ENCODE results near the gene ASB10.

The ASB10 gene

GRCh38 chr7:151139071-151139790 is 47.8 kb downstream of the ASB10 start:
- intact Hi-C loops (cut with DNase I) = no loop called here
- DNase-seq = peak in 4 of 10 donors; percentile 5 to 81 (median 74)

- intact Hi-C loops (cut with DNase I) = no loop called here
- peak in 3 of 10 donors; percentile 4 to 59 (median 54) for DNase-seq
Measured at GRCh38 chr7:151138153-151138851, 48.7 kb downstream of the ASB10 start.

DNA sequence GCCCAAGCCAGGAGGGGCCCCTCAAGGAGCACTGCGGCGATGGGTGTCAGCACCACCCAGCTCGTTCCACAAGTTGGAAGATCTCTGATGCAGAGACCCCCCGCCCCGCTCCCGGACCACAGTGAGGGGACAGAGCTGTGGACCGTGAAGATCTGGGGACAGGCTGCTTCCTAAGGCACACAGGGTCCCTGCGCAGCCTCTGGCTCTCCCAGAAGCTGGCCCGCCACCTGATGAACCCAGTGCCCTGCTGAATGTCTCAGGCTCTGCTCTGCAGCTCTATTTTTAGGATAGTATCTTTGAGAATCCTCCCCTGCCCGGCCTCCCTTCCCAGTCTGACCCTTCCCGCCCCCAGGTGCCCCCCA is 49.3 kb downstream of the ASB10 start:
- intact Hi-C loops (cut with DNase I) = no loop called here
- DNase-seq = peak in 3 of 10 donors; percentile 1 to 56 (median 47)

- intact Hi-C loops (cut with DNase I) = no loop called here
- peak in 6 of 10 donors; percentile 1 to 72 (median 24) for DNase-seq
Measured at GRCh38 chr7:151137076-151137675, 49.9 kb downstream of the ASB10 start.

- peak in 2 of 10 donors; percentile 31 to 72 for DNase-seq
- intact Hi-C loops (cut with DNase I) = no loop called here
Measured at GRCh38 chr7:151135866-151136843, 50.9 kb downstream of the ASB10 start.

GRCh38 chr7:151135525-151135845 is 51.6 kb downstream of the ASB10 start:
- DNase-seq = peak in 3 of 10 donors; percentile 4 to 69 (median 47)
- intact Hi-C loops (cut with DNase I) = no loop called here

GRCh38 chr7:151134743-151135524 is 52.1 kb downstream of the ASB10 start:
- peak in 3 of 10 donors; percentile 33 to 76 (median 62) for DNase-seq
- intact Hi-C loops (cut with DNase I) = no loop called here

- intact Hi-C loops (cut with DNase I) = no loop called here
- DNase-seq = peak in 4 of 10 donors; percentile 5 to 62 (median 59)
Measured at GRCh38 chr7:151133986-151134742, 52.9 kb downstream of the ASB10 start.

GRCh38 chr7:151133266-151133985 is 53.6 kb downstream of the ASB10 start:
- peak in 4 of 10 donors; percentile 2 to 57 (median 36) for DNase-seq
- intact Hi-C loops (cut with DNase I) = no loop called here

DNA sequence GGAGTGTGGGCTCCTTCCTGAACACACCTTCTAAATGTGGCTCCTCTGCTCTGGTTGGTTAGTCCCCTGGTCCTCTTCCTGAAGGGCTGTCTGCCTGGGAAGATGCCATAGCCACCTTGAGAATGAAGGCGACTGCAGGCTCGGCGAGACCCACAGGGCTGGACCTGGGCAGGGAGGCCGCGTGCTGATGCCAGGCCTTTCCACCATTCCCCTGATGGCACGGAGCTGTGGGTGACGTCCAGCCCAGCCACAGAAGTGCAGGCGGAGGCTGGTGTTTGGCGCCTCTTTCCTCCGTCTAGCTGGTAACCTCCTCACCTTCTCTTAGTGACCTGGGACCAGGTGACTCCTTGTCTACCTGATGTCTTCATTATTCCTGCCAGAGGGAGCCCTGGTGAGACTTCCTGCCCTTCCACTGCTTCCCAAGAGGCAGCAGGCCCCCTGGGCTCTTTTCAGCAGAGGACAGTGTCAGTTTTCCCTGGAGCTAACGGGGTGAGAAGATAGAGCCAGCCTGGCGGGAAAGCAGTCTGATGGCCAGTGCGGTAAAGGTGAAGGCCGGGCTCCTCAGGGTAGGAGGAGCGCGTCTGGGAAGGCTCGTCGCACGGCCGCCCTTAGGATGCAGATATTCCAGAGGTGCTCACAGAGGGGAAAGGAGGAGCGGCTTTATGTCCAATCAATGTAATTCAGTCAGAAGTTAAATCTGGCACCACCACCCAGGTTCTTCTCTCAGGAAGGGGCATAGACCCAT is 54.4 kb downstream of the ASB10 start:
- intact Hi-C loops (cut with DNase I) = no loop called here
- peak in 5 of 10 donors; percentile 5 to 81 (median 38) for DNase-seq

GRCh38 chr7:151131592-151132293 is 55.3 kb downstream of the ASB10 start:
- intact Hi-C loops (cut with DNase I) = no loop called here
- peak; percentile 37 to 97 (median 66) for DNase-seq

DNA sequence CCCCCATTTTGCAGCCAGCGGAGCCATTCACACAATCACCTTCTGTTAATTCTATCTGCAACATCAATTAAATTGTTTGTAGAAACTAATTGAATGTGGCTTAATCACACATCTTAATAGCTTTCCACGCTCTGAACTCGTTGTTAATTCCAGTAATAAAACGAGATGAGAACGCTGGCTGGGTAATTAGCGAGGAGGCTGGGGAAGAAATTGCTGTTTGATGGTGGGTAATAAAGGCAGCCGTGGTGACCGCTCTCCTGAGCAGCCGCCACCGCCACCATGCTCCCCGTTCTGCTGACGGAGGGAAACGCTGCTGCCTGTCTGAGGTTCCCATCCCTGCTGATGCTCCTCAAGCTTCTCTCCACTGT is 55.8 kb downstream of the ASB10 start:
- intact Hi-C loops (cut with DNase I) = no loop called here
- peak in 1 of 10 donors; percentile 9 for DNase-seq

GRCh38 chr7:151130741-151131157 is 56.3 kb downstream of the ASB10 start:
- DNase-seq = peak in 2 of 10 donors; percentile 80 to 82
- intact Hi-C loops (cut with DNase I) = no loop called here

DNA sequence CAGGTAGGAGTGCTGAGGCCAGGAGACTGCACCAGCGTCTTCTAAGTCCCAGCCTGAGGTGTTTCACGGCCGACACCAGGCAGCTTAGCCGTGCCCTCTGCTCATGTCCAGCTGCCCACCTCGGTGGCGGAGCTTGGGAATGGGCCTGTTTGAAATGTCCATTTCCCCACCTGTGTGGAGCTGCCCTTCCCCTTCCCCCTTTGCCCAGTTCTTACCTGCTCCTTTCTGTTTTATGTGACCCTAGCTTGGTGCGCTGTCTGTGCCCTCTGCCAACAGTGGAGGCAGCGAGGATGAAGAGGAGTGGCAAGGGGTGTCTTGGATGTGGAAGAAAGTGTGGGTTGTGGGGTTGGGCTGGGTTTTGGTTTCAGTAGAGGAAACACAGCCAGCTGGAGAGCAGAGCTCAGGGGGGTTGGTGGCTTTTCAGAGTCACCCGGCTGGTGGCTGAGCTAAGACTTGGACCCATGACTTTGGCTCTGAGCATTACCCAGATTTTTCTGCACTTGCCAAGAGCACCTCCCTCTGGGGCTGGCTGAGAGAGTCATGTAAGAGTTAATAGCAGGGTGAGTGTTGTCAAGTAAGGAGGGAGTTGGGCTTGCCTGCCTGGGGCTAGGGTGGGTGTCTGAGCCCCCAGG is 57.0 kb downstream of the ASB10 start:
- peak in 2 of 10 donors; percentile 32 to 61 for DNase-seq
- intact Hi-C loops (cut with DNase I) = loop anchor here (10.0 kb wide), 1 partner anchor 175 kb away; no protein-coding TSS in a partner anchor

- no peak for DNase-seq
- intact Hi-C loops (cut with DNase I) = loop anchor here (10.0 kb wide), 1 partner anchor 175 kb away; no protein-coding TSS in a partner anchor
Measured at GRCh38 chr7:151129117-151129959, 57.7 kb downstream of the ASB10 start.

All from posterior cingulate gyrus (tissue), 11 donors.